ENCODE results near the gene LOXHD1.

GRCh38 chr18:46680784-46681695 lies 24.0 kb upstream of the LOXHD1 start:
- TF ChIP-seq POLR2AphosphoS5 (IDR thresholded peaks at IDR 0.05), result no peak
- no peak for TF ChIP-seq CTCF (IDR thresholded peaks at IDR 0.05)
